Smooth muscle cell (in vitro differentiated cells): ENCODE measurements around the gene RNF34. TPM values are rescaled to one million over a fixed set of nuclear protein-coding genes. Genes with fewer than 3 reads are reported as not detected.

ENCODE experiments used
- DNase-seq: peaks from one replicate; lab custom pipeline; 2025; ENCODE audit not compliant: unreplicated experiment; lab: John Stamatoyannopoulos, UW
- H2AFZ ChIP-seq: fragments of 200-600 bp; sonication (generic); 2 replicates; pipeline ENCODE4 v1.6.0; 2016; ENCODE audit warnings: antibody characterized with exemption, low read depth, mild to moderate bottlenecking
- H3F3A ChIP-seq: fragments of 200-600 bp; sonication (generic); 2 replicates; pipeline ENCODE4 v1.6.0; 2017; ENCODE audit warnings: antibody characterized with exemption, low read depth
- H3K27ac ChIP-seq: fragments of 200-600 bp; sonication (generic); 2 replicates; pipeline ENCODE4 v1.5.1; 2016; ENCODE audit warnings: low read depth, mild to moderate bottlenecking
- H3K27me3 ChIP-seq: fragments of 200-600 bp; sonication (generic); 2 replicates; pipeline ENCODE4 v1.6.1; 2016; ENCODE audit warnings: low read depth, mild to moderate bottlenecking
- H3K36me3 ChIP-seq: fragments of 200-600 bp; sonication (generic); 2 replicates; pipeline ENCODE4 v1.5.1; 2016; ENCODE audit warnings: low read depth
- H3K4me1 ChIP-seq: fragments of 200-600 bp; sonication (generic); 2 replicates; pipeline ENCODE4 v1.5.1; 2016; ENCODE audit warnings: low read depth
- H3K4me2 ChIP-seq: fragments of 200-600 bp; sonication (generic); 2 replicates; pipeline ENCODE4 v1.6.0; 2016; ENCODE audit warnings: mild to moderate bottlenecking
- H3K4me3 ChIP-seq: fragments of 200-600 bp; sonication (generic); 2 replicates; pipeline ENCODE4 v1.5.1; 2016; ENCODE audit warnings: mild to moderate bottlenecking
- H3K79me2 ChIP-seq: fragments of 200-600 bp; sonication (generic); 2 replicates; pipeline ENCODE4 v1.6.0; 2016; ENCODE audit warnings: low read depth, mild to moderate bottlenecking
- H3K9ac ChIP-seq: fragments of 200-600 bp; sonication (generic); 2 replicates; pipeline ENCODE4 v1.6.0; 2016; ENCODE audit warnings: low read depth
- H3K9me3 ChIP-seq: fragments of 200-600 bp; sonication (generic); replicated peaks from 2 replicates; pipeline ENCODE4 v1.5.1; 2016; ENCODE audit warnings: low read depth
- H4K20me1 ChIP-seq: fragments of 200-600 bp; sonication (generic); 2 replicates; pipeline ENCODE4 v1.6.0; 2016; ENCODE audit warnings: low read depth
- CTCF ChIP-seq: fragments of 200-600 bp; sonication (generic); IDR thresholded peaks from 2 replicates; pipeline ENCODE4 v1.5.1; 2017; ENCODE audit warnings: borderline replicate concordance, mild to moderate bottlenecking, antibody characterized with exemption; ENCODE audit not compliant: insufficient read depth, poor library complexity, severe bottlenecking
- WGBS: methylation state at CpG from one replicate; pipeline ENCODE4 v1.1.7; 2016; ENCODE audit warnings: low lambda C conversion rate; 5-methylcytosine and 5-hydroxymethylcytosine counted together
- polyA plus RNA-seq: library from polyadenylated mRNA; unstranded; fragments of >200 nt; fragmentation: Nextera tagmentation; extraction: Ambion mirVana; gene quantifications from 2 replicates; pipeline ENCODE4 v1.2.1, GENCODE V29; 2016
- total RNA-seq: library from RNA; depleted of rRNA; stranded (reverse); fragments of >200 nt; gene quantifications from 2 replicates; pipeline ENCODE4 v1.2.3, GENCODE V29; 2014

RNF34 gene
- total and polyA plus RNA-seq, 2 experiments from 2014 or later, result 19.4 to 24.0 TPM

GRCh38 chr12:121465921-121466793 is 66.2 kb downstream of the RNF34 start:
- DNase-seq, result no peak
- peaks cover 43% of the 10 kb centered on the region for H3K79me2 ChIP-seq

GRCh38 chr12:121466794-121467637 is 67.1 kb downstream of the RNF34 start:
- DNase-seq, result peak; percentile 67
- no peak for TF ChIP-seq CTCF
- peak overlapping the region; percentile 62 for H3K9ac ChIP-seq
- H3K27me3 ChIP-seq, result no peaks in the 10 kb centered on the region
- no peaks in the 10 kb centered on the region for H3K9me3 ChIP-seq
- peak overlapping the region; percentile 65 for H3K4me3 ChIP-seq
- H3K4me1 ChIP-seq, result peaks cover 8% of the 10 kb centered on the region
- H3K79me2 ChIP-seq, result peaks cover 39% of the 10 kb centered on the region
- no peak overlapping the region for H3K27ac ChIP-seq
- peaks cover 8% of the 10 kb centered on the region for H3F3A ChIP-seq
- H2AFZ ChIP-seq, result no peak overlapping the region
- under 1% methylated on average over 41 of the region's 139 CpGs for WGBS
- H3K4me2 ChIP-seq, result peak overlapping the region; percentile 98
- peaks cover 41% of the 10 kb centered on the region for H4K20me1 ChIP-seq
- H3K36me3 ChIP-seq, result no peaks in the 10 kb centered on the region

More at GRCh38 chr12:121465921-121466793, 66.2 kb downstream of the RNF34 start:
- H3K4me2 ChIP-seq, result peak overlapping the region; percentile 84
- peaks cover 8% of the 10 kb centered on the region for H3K4me1 ChIP-seq
- no peaks in the 10 kb centered on the region for H3K27me3 ChIP-seq
- H3K9ac ChIP-seq, result peak overlapping the region; percentile 29
- H3K36me3 ChIP-seq, result no peaks in the 10 kb centered on the region
- H4K20me1 ChIP-seq, result peaks cover 50% of the 10 kb centered on the region
- H3K27ac ChIP-seq, result peak overlapping the region; percentile 19
- peaks cover 8% of the 10 kb centered on the region for H3F3A ChIP-seq
- 12% methylated on average over 65 of the region's 70 CpGs for WGBS
- no peak for TF ChIP-seq CTCF
- no peaks in the 10 kb centered on the region for H3K9me3 ChIP-seq
- H2AFZ ChIP-seq, result peak overlapping the region; percentile 69
- H3K4me3 ChIP-seq, result peak overlapping the region; percentile 63

GRCh38 chr12:121467638-121468498 is 68.0 kb downstream of the RNF34 start:
- peaks cover 8% of the 10 kb centered on the region for H3F3A ChIP-seq
- no peak overlapping the region for H3K27ac ChIP-seq
- WGBS, result 8% methylated on average over 40 of the region's 48 CpGs
- no peaks in the 10 kb centered on the region for H3K9me3 ChIP-seq
- H3K79me2 ChIP-seq, result peaks cover 30% of the 10 kb centered on the region
- no peaks in the 10 kb centered on the region for H3K27me3 ChIP-seq
- peak overlapping the region; percentile 64 for H3K4me3 ChIP-seq
- H4K20me1 ChIP-seq, result peaks cover 32% of the 10 kb centered on the region
- no peak overlapping the region for H2AFZ ChIP-seq
- H3K4me1 ChIP-seq, result peaks cover 8% of the 10 kb centered on the region
- H3K36me3 ChIP-seq, result no peaks in the 10 kb centered on the region
- no peak overlapping the region for H3K9ac ChIP-seq
- no peak for TF ChIP-seq CTCF
- peak overlapping the region; percentile 98 for H3K4me2 ChIP-seq
- DNase-seq, result no peak
